ENCODE results near the gene PLXDC1. TPM values are rescaled to one million over a fixed set of nuclear protein-coding genes. Genes with fewer than 3 reads are reported as not detected.

Gene PLXDC1
- total RNA-seq, 1 experiment from 2014 or later, result 2.0 TPM

DNA sequence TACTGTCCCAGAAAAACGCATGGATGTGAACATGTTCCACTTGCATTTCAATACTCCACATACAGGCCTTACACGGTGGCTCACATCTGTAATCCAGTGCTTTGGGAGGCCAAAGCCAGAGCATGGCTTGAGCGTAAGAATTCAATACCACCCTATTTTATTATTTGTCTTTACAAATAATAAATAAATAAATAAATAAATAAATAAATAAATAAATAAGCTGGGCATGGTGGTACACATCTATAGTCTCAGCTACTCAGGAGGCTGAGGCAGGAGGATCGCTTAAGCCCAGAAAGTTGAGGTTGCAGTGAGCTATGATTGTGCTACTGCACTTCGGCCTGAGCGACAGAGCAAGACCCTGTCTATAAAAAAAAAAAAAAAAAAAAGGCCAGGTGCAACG lies 53.9 kb downstream of the PLXDC1 start:
- Histone ChIP-seq H3K9me3 (ENCODE audit: control insufficient read depth, low read depth, low read length) (no peaks in the 10 kb centered on the region), H3K79me1 (ENCODE audit: insufficient read depth, low read depth, low read length, poor library complexity, severe bottlenecking) (no peaks in the 10 kb centered on the region), H2AK5ac (ENCODE audit: insufficient read length, low read length) (no peak overlapping the region), H4K8ac (replicated peaks; ENCODE audit: insufficient read length, low read depth, low read length) (no peak overlapping the region), H3K23me2 (ENCODE audit: insufficient read length, low read depth, low read length, poor library complexity, severe bottlenecking) (no peaks in the 10 kb centered on the region), H2AFZ (ENCODE audit: low read length) (no peak overlapping the region), H2BK20ac (ENCODE audit: low read depth, low read length, poor library complexity, severe bottlenecking) (no peak overlapping the region), H2BK12ac (ENCODE audit: insufficient read length, low read depth, low read length) (no peak overlapping the region), H3K23ac (ENCODE audit: insufficient read length, low read depth, low read length) (no peak overlapping the region), H2BK5ac (ENCODE audit: insufficient read length, low read length) (no peak overlapping the region), H3K27ac (ENCODE audit: insufficient read length, low read depth, low read length) (no peak overlapping the region), H3T11ph (ENCODE audit: low read length) (no peak overlapping the region), H3K4me2 (ENCODE audit: insufficient read depth, insufficient read length, low read length) (no peak overlapping the region), H3K79me2 (ENCODE audit: insufficient read depth, low read length) (no peaks in the 10 kb centered on the region), H2BK120ac (ENCODE audit: low read depth, low read length, poor library complexity, severe bottlenecking) (no peak overlapping the region), H3K9ac (ENCODE audit: extremely low read depth, insufficient read length, low read length) (no peak overlapping the region), H3K14ac (ENCODE audit: insufficient read depth, low read length) (no peak overlapping the region), H4K20me1 (ENCODE audit: control insufficient read depth, insufficient read depth, insufficient read length) (no peaks in the 10 kb centered on the region), H3K4ac (ENCODE audit: low read depth, low read length) (no peak overlapping the region), H2BK15ac (ENCODE audit: low read depth, low read length) (no peak overlapping the region), H4K5ac (ENCODE audit: insufficient read length, low read depth, low read length) (no peak overlapping the region), H3K56ac (ENCODE audit: insufficient read length, low read depth, low read length) (no peak overlapping the region), H4K91ac (ENCODE audit: insufficient read length, low read depth, low read length) (no peak overlapping the region), H3K27me3 (ENCODE audit: insufficient read depth, low read length) (no peaks in the 10 kb centered on the region; the same call in 1 of the 2 replicates), H3K18ac (ENCODE audit: insufficient read length, low read depth, low read length) (no peak overlapping the region), H3K4me1 (ENCODE audit: insufficient read depth, low read length) (no peaks in the 10 kb centered on the region)
- peaks cover 17% of the 10 kb centered on the region for H3K27me3 Mint-ChIP-seq (ENCODE audit: low read depth)
- DNase-seq, result no peak
- WGBS (ENCODE audit: extremely low coverage, insufficient read length, low lambda C conversion rate), result no CpG with 5 or more reads among the region's 7 CpGs
- H3K4me3 Mint-ChIP-seq, result no peak overlapping the region
- H3K4me1 Mint-ChIP-seq, result peaks cover 27 to 29% of the 10 kb centered on the region in 2 experiments
- H3K27ac Mint-ChIP-seq, result no peak overlapping the region
- H3K36me3 Mint-ChIP-seq (ENCODE audit: insufficient read depth in 1 of 3, low read depth in 3 of 3), result no peaks in the 10 kb centered on the region
- TF ChIP-seq, protein P1, sequence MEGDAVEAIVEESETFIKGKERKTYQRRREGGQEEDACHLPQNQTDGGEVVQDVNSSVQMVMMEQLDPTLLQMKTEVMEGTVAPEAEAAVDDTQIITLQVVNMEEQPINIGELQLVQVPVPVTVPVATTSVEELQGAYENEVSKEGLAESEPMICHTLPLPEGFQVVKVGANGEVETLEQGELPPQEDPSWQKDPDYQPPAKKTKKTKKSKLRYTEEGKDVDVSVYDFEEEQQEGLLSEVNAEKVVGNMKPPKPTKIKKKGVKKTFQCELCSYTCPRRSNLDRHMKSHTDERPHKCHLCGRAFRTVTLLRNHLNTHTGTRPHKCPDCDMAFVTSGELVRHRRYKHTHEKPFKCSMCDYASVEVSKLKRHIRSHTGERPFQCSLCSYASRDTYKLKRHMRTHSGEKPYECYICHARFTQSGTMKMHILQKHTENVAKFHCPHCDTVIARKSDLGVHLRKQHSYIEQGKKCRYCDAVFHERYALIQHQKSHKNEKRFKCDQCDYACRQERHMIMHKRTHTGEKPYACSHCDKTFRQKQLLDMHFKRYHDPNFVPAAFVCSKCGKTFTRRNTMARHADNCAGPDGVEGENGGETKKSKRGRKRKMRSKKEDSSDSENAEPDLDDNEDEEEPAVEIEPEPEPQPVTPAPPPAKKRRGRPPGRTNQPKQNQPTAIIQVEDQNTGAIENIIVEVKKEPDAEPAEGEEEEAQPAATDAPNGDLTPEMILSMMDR (conservative IDR thresholded peaks at IDR 0.05), result no peak
- H3K9me3 Mint-ChIP-seq, result no peaks in the 10 kb centered on the region
